SHP77 (cell line): ENCODE results near the gene ARHGAP9.
"Not testable (repeated sequence)": the region's sequence is repeated elsewhere in the genome, so short reads cannot be mapped to it uniquely, and the experiment has no call there.

Experiments used
- DNase-seq, 2 experiments: peaks; one replicate each; lab custom pipeline; 2025; lab: John Stamatoyannopoulos, UW

The ARHGAP9 gene

DNA sequence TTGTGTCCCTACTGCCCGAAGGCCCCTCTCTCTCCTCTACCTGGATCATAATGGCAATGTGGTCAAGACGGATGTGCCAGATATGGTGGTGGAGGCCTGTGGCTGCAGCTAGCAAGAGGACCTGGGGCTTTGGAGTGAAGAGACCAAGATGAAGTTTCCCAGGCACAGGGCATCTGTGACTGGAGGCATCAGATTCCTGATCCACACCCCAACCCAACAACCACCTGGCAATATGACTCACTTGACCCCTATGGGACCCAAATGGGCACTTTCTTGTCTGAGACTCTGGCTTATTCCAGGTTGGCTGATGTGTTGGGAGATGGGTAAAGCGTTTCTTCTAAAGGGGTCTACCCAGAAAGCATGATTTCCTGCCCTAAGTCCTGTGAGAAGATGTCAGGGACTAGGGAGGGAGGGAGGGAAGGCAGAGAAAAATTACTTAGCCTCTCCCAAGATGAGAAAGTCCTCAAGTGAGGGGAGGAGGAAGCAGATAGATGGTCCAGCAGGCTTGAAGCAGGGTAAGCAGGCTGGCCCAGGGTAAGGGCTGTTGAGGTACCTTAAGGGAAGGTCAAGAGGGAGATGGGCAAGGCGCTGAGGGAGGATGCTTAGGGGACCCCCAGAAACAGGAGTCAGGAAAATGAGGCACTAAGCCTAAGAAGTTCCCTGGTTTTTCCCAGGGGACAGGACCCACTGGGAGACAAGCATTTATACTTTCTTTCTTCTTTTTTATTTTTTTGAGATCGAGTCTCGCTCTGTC is 22.8 kb downstream of the ARHGAP9 start:
- DNase-seq = no peak

DNA sequence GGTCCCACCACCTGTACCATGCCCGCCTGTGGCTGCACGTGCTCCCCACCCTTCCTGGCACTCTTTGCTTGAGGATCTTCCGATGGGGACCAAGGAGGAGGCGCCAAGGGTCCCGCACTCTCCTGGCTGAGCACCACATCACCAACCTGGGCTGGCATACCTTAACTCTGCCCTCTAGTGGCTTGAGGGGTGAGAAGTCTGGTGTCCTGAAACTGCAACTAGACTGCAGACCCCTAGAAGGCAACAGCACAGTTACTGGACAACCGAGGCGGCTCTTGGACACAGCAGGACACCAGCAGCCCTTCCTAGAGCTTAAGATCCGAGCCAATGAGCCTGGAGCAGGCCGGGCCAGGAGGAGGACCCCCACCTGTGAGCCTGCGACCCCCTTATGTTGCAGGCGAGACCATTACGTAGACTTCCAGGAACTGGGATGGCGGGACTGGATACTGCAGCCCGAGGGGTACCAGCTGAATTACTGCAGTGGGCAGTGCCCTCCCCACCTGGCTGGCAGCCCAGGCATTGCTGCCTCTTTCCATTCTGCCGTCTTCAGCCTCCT is 23.4 kb downstream of the ARHGAP9 start:
- peak; percentile 55 to 57 for DNase-seq

DNA sequence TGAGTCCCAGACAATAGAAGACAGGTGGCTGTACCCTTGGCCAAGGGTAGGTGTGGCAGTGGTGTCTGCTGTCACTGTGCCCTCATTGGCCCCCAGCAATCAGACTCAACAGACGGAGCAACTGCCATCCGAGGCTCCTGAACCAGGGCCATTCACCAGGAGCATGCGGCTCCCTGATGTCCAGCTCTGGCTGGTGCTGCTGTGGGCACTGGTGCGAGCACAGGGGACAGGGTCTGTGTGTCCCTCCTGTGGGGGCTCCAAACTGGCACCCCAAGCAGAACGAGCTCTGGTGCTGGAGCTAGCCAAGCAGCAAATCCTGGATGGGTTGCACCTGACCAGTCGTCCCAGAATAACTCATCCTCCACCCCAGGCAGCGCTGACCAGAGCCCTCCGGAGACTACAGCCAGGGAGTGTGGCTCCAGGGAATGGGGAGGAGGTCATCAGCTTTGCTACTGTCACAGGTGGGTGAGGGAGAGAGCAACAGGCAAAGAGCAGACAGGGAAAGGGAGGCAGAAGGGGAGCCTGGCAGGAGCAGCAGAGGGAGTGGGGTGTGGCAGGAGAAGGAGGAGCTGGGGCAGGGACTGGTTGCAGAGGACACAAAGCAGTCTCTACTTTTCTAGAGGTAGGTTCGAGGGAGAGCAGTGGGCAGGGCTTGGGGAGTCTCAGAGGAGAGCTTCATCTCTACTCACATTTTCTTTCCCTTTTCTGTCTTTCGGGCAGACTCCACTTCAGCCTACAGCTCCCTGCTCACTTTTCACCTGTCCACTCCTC is 24.1 kb downstream of the ARHGAP9 start:
- no peak for DNase-seq

DNA sequence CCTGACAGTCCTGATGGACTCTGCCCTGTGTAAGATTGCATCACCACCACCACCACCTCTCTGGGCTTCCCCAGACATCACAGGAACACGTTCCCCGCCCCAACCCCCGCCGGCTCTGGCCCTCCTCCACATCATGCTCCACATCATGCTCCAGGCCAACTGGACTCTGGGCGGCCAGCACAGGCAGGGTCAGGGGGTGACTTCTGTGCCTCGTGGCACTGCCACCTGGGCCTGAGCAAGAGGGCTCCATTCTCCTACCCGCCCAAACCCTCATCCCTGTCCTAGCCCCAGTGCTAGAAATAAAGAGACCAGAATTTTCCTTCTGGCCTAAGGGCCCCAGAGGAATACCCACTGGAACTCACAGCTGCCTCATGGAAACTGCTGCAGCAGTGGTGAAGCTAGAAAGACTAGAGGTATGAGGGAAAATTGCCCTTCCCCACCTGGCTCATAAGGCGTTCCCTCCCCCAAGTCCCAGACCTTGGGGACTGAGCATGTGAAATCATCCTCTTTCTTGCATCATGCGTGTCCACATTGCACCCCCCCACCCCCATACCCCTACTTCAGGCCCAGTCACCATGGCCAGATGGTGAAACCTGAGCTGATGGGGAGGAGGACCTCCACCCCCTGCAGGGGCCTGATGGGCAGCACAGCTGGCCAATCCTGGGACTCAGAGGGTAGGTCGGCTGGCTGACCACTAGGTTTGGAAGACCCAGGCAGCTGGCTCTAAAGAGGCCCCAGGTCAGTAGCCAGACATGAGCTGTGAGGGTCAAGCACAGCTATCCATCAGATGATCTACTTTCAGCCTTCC is 24.9 kb downstream of the ARHGAP9 start, which contains the start of gene INHBE:
TSS of gene INHBE (plus strand) at position 742 of the 808 bp plus-strand sequence. CDS start 230 bp downstream, outside the sequence.
- DNase-seq = peak; percentile 82 to 85

DNA sequence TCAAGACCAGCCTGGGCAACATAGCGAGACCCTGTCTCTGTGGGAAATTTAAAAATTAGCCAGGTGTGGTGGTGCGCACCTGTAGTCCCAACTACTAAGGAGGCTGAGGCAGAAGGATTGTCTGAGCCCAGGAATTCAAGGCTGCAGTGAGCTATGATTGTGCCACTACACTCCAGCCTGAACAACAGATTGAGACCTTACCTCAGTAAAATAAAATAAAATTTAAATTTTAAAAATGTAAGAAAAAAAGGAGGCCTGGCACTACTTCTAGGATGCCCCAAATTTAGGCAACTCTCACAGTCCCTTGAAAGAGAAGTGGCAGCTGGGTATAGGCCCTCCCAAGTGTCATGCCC is 25.5 kb downstream of the ARHGAP9 start:
- DNase-seq = no peak

DNA sequence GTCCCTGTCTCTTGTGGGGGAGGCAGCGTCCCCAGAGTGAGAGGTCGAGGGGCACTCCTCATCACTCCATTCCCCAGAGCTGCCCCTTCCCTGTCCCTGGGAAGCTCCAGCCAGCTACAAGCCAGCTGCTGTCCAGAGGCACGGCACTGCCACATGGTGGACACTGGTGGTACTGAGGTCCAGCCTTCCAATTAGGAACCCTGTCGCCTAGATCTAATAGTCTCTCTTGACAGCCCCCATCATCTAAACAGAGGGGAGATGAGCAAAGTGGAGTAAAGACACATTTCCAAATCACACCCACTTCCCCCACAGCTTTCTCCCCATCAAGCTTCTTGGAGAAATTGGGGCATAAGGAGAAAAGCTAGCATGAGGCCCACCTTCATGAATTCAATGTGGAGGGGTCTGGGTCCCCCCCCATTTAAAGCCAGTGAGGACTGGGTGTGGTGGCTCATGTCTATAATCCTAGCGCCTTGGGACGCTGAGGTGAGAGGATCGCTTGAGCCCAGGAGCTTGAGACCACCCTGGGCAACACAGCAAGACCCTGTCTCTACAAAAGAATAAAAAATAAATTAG is 26.6 kb downstream of the ARHGAP9 start:
- peak; percentile 74 to 76 for DNase-seq

DNA sequence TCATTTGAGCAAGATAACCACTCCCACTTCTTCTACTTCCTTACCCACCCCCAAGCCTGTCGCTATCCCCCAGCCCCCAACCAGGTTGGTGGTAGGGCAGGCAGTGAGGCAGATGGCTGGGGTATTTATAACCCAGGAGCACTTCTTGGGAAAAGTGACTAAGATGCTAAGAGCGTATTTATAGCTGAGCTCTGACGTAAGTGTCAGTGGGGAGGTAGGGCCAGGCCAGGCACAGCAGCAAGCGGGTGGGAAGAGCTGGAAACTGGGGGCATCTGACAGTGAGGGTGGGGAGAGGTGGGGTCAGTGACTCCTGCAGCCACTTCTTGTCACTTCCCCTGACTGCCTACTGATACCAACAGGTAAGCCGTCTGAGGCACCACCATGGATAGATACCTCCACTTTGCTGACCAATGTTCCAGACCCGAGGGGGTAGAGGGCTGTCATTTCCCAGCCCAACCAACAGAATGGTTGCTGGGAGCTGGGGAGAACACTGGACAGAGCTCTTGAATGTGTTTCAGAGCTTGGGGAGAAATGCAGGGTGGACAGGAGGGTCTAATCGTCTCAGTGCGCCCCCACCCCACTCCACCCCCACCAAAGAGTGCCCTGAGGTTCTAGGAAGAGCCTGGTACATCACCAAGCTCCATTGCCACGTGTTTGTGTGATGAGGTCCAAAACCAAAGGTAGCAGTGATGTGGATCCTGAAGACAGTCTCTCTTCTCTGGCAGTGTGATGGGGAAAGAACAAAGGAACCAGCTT is 27.3 kb downstream of the ARHGAP9 start:
- peak in 1 of 2 experiments; percentile 40 for DNase-seq

DNA sequence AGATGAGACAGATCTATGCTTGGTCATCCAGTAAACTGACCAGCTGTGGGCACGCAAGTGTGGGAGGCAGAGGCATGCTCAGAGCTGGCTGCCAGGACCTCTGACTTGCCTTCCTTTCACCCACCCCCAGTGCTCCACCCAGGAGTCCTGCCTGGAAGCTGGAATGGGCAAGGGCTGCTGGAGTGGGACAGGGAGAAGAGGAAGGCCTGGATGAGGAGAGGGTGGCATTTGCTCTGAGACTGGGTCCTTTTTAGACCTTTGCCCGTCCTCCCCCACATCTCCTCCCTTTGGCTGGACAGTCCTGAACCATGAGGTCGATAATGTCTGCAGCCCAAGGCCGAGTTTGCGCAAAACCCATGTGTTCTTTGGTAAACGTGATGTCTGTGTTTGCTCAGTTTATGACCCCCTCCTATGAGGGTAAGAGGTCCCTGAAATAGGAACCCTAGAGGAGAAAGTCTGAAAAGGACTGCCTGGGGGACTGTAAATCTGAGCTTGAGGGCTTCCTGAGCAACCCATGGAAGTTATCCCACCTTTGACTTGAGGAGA is 28.4 kb downstream of the ARHGAP9 start:
- DNase-seq = no peak

DNA sequence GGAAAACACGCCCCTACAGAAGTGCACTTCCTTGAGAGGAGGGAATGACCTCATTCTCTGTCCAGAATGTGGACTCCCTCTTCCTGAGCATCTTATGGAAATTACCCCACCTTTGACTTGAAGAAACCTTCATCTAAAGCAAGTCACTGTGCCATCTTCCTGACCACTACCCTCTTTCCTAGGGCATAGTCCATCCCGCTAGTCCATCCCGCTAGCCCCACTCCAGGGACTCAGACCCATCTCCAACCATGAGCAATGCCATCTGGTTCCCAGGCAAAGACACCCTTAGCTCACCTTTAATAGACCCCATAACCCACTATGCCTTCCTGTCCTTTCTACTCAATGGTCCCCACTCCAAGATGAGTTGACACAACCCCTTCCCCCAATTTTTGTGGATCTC is 29.6 kb downstream of the ARHGAP9 start:
- no peak for DNase-seq

DNA sequence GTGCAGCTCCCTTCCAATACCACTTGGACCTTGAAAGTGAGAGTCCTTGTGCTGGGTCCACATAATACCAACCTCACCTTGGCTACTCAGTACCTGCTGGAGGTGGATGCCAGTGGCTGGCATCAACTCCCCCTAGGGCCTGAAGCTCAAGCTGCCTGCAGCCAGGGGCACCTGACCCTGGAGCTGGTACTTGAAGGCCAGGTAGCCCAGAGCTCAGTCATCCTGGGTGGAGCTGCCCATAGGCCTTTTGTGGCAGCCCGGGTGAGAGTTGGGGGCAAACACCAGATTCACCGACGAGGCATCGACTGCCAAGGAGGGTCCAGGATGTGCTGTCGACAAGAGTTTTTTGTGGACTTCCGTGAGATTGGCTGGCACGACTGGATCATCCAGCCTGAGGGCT is 30.3 kb downstream of the ARHGAP9 start:
- DNase-seq = no peak

DNA sequence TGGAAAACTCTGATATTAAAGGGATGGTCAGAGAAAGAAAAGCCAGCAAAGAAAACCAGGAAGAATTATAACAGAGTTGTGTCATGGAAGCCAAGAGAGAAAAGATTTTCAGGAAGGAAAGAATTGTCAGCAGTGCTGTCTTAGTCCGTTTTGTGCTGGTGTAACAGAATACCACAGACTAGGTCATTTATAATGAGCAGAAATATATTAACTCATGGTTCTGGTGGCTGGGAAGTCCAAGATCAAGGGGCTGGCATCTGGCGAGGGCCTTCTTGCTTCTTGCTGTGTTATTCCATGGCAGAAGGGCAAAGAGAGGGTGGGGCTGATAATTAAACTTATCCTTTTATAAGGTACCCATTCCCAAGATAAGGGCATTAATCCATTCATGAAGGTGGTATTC is 31.0 kb downstream of the ARHGAP9 start:
- DNase-seq = no peak

DNA sequence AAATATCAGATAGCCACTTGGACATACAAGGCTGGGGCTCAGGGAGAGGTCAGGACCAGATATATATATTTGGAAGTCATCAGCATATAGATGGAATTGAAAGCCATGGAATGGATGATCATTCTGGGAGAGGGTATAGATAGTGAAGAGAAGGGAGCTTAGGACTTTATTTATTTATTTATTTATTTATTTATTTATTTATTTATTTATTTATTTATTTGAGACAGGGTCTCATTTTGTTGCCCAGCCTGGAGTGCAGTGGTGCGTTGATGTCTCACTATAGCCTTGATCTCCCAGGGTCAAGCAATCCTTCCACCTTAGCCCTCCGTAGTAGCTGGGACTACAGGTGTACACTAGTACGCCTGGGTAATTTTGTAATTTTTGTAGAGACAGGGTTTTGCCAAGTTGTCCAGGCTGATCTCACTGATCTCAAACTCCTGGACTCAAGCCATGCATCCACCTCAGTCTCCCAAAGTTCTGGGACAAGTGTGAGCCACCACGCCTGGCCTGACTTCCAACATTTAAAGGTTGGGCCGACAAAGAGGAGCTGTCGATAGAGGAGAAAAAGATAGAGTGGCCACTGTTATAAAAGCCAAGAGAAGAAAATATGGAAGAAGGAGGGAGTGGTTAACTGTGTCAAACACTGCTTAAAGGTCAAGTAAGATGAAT is 33.2 kb downstream of the ARHGAP9 start:
- no peak for DNase-seq

DNA sequence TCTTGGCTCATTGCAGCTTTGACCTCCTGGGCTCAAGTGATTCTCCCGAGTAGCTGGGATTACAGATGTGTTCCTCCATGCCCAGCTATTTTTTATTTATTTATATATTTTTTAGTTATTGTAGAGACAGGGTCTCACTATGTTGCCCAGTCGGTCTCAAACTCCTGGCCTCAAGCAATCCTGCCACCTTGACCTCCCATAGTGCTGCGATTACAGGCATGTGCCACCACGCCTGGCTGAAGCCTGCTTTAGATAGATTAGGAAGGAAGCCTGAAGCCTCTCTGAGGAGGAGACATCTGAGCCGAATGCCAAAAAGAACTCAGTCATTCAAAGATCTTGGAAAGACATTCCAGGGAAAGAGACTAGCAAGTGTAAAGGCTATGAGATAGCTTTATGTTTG is 34.9 kb downstream of the ARHGAP9 start:
- no peak for DNase-seq

DNA sequence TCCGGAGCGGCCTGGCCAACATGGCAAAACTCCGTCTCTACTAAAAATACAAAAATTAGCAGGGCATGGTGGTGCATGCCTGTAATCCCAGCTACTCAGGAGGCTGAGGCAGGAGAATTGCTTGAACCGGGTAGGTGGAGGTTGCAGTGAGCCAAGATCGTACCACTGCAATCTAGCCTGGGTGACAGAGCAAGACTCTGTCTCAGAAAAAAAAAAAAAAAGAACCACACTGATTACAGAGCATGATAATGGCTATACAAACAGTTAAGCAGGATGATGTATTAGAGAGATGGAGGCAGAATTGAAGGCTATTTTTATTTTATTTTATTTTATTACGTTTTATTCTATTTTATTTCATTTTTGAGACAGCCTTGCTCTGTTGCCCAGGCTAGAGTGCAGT is 35.3 kb downstream of the ARHGAP9 start:
- not testable (repeated sequence) for DNase-seq

DNA sequence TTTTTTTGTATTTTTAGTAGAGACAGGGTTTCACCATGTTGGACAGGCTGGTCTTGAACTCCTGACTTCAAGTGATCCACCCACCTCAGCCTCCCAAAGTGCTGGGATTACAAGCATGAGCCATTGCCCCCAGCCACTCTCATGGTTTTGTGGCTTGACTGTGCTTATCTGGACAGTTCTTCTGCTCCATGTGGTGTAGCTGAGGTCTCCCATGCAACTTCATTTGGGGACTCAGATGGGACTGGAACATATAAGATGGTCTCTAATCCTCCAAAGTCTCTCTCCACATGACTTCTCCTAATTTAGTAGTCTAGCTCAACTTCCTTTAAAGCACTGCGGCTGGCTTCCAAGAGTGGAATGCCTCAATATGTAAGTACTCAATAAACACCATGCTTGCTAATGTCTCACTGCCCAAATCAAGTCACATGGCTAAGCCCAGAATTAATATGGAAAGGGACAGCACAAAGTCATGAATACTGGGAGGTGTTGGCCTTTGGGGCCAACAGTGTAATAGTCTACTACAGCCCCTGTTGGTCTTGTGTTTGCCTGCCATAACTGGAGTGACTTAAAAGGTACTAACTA is 37.7 kb downstream of the ARHGAP9 start:
- DNase-seq = no peak

DNA sequence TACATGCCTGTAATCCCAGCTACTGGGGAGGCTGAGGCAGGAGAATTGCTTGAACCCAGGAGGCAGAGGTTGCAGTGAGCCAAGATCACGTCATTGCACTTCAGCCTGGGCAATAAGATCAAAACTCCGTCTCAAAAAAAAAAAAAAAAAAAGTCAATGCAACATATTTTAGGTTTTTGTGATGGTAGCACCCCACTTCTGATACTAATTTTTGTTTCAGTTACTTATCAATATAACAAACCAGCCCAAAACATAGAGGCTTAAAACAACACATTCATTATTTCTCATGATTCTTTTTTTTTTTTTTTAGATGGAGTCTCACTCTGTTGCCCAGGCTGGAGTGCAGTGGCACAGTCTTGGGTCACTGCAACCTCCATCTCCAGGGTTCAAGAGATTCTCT is 38.3 kb downstream of the ARHGAP9 start:
- not testable (repeated sequence) for DNase-seq

DNA sequence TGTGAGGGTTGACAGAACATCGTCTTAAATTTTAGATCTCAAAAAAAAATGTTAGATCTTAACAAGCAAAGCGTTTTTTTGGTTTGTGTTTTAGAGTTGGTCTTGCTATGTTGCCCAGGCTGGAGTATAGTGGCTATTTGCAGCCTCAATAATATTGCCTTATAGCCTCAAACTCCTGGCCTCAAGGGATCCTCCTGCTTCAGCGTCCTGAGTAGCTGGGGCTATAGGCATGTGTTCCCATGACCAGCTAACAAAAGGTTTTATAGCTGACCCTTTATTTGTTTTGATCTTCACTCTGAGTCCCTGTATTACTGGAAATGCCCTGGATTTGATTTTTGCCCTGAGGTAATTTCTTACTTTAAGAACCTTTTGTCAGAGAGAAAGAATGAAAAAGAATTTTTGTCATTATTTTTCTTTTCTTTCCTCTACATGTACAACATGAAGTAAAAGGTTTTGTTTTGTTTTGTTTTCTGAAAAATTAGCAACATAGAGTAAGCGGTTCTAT is 39.9 kb downstream of the ARHGAP9 start:
- DNase-seq = no peak

DNA sequence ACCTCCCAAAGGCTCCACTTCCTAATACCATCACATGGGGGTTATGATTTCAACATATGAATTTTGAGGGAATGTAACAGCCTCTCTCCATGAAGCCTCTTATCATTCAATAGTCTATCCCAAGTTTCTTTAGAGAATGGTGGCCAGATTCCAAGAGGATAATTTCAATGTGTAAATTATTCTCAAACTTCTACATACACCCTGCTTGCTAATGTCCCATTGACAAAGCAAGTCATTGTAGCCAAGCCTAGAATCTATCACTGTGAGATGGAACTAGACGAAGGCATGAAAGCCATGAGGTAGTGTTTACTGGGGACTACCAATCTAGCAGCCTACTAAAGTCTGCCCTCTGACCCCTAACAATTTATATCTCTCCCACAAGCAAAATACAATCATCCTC is 41.3 kb downstream of the ARHGAP9 start:
- no peak for DNase-seq

DNA sequence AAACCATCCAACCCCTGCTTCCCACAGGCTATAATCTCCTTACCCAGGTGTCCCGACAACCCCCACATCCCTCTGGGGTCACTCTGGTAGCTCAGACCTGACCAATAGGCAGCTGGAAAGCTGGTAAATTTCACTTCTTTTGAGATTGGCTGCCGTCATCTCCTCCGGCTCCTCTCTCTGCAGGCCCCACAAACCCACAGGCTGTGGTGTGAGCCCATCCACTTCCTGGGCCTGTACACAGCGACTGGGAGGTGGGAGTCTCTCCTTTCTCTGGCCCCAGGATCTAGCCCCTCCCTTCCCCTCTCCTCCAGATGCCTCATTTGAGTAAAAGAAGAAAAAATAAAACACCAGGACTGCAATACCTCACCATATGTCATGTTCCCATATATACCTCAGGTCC is 44.4 kb downstream of the ARHGAP9 start:
- no peak for DNase-seq
